HG03108 (cell line): ENCODE results near the gene RNF38.
"Not testable (repeated sequence)": the region's sequence is repeated elsewhere in the genome, so short reads cannot be mapped to it uniquely, and the experiment has no call there.

ENCODE experiments used
- ATAC-seq: cut with Tn5 transposase; IDR thresholded peaks from one replicate; pipeline ENCODE4 v1.9.1; 2021; ENCODE audit warnings: moderate library complexity; ENCODE audit not compliant: unreplicated experiment

RNF38 gene

GRCh38 chr9:36297798-36298197 lies 102.3 kb downstream of the RNF38 start:
- ATAC-seq: no peak

DNA sequence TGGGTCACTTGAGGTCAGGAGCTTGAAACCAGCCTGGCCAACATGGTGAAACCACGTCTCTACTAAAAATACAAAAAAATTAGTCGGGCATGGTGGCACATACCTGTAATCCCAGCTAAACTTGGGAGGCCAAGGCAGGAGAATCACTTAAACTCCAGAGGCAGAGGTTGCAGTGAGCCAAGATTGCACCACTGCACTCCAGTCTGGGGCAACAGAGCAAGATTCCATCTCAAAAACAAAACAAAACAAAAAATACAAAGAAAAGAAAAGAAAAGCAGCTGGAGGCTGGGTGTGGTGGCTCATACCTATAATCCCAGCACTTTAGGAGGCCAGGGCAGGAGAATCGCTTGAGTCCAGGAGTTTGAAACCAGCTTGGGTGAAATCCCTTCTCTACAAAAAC lies 105.1 kb downstream of the RNF38 start:
- ATAC-seq: not testable (repeated sequence)

- ATAC-seq: no peak
Observed at GRCh38 chr9:36293918-36294317, 106.2 kb downstream of the RNF38 start.

GRCh38 chr9:36293171-36293570 lies 106.9 kb downstream of the RNF38 start:
- ATAC-seq: no peak

DNA sequence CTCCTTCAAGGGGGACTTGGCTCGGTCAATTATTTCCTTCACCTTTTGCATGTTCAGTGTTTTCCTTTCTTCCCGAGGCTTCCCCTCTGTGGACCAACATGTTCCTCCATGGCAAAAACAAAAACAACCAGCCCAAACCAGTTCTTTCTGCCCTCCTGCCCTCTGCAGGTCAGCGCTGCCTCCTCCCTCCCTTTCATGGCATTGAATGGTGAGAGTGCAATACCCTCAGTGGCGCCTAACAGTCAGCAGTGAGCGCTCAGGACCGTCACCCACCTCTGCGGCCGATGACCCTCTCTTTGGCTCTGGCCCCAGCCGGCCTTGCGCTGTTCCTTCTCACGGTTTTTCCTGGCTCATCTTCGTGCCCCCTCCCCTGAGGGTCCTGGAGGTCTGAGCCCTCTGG lies 107.4 kb downstream of the RNF38 start:
- ATAC-seq: no peak

DNA sequence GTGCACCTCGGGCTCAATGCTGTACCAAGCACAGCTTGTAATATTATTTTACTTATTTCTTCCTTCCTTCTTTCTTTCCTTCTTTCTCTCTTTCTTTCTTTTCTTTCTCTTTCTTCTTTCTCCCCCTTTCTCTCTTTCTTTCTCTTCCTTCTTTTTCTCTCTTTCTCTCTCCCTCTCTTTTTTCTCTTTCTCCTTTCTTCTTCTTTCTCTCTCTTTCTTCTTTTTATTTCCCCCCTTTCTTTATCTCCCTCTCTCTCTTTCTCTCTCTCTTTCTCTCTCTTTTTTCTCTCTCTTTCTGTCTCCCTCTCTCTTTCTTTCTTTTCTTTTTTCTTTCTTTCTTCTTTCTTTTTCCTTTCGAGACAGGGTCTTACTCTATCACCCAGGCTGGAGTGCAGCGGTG lies 109.1 kb downstream of the RNF38 start:
- ATAC-seq: no peak

- ATAC-seq: no peak
Observed at GRCh38 chr9:36289836-36290435, 110.1 kb downstream of the RNF38 start.

DNA sequence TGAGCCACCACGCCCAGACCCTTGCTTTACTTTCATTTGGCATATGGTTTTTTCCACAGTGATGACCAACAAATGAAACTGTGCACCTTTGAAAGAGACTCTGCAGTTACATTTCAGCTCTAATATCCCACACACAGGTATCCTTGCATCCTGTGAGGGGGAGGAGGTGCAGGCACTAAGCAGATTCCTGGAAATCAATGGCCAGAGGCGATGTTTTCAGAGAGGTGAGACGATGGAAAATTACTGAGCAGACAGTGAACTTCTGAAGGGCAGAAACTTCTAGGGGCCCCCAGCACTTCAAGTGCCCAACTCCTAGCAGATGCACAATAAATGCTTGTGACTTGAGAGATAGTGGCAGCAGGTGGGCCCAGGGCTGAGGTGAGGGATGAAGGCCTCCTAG lies 112.0 kb downstream of the RNF38 start:
- ATAC-seq: no peak
